ENCODE results near the gene FBXW4.

Gene FBXW4

GRCh38 chr10:101563007-101563406, 132.0 kb downstream of the FBXW4 start:
- no peak for DNase-seq

- DNase-seq: no peak
Observed at GRCh38 chr10:101562231-101562630, 132.7 kb downstream of the FBXW4 start.

- no peak for DNase-seq
Observed at GRCh38 chr10:101561068-101561915, 133.7 kb downstream of the FBXW4 start.

Data from NCI-H2029 treated with DMSO at 0.1 percent for 48 hours (cell line).